ENCODE measurements around the gene FANCM.
"Not testable (repeated sequence)": the region's sequence is repeated elsewhere in the genome, so short reads cannot be mapped to it uniquely, and the experiment has no call there.

DNA sequence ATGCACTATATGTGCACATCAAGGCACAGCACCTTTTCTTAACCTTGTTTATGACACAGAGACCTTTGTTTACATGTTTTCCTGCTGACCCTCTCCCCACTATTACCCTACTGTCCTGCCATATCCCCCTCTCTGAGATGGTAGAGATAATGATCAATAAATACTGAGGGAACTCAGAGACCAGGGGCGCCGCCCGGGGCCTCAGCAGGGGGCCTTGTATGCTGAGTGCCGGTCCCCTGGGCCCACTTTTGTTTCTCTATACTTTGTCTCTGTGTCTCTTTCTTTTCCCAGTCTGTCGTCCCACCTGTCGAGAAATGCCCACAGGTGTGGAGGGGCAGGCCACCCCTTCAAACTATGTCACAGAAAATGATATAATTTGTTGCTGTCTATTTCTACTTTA lies 78.6 kb downstream of the FANCM start:
- TF ChIP-seq, protein P1, sequence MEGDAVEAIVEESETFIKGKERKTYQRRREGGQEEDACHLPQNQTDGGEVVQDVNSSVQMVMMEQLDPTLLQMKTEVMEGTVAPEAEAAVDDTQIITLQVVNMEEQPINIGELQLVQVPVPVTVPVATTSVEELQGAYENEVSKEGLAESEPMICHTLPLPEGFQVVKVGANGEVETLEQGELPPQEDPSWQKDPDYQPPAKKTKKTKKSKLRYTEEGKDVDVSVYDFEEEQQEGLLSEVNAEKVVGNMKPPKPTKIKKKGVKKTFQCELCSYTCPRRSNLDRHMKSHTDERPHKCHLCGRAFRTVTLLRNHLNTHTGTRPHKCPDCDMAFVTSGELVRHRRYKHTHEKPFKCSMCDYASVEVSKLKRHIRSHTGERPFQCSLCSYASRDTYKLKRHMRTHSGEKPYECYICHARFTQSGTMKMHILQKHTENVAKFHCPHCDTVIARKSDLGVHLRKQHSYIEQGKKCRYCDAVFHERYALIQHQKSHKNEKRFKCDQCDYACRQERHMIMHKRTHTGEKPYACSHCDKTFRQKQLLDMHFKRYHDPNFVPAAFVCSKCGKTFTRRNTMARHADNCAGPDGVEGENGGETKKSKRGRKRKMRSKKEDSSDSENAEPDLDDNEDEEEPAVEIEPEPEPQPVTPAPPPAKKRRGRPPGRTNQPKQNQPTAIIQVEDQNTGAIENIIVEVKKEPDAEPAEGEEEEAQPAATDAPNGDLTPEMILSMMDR (conservative IDR thresholded peaks at IDR 0.05; ENCODE audit: low read depth in 2 of 2) = not testable (repeated sequence)
- TF ChIP-seq, protein P2, sequence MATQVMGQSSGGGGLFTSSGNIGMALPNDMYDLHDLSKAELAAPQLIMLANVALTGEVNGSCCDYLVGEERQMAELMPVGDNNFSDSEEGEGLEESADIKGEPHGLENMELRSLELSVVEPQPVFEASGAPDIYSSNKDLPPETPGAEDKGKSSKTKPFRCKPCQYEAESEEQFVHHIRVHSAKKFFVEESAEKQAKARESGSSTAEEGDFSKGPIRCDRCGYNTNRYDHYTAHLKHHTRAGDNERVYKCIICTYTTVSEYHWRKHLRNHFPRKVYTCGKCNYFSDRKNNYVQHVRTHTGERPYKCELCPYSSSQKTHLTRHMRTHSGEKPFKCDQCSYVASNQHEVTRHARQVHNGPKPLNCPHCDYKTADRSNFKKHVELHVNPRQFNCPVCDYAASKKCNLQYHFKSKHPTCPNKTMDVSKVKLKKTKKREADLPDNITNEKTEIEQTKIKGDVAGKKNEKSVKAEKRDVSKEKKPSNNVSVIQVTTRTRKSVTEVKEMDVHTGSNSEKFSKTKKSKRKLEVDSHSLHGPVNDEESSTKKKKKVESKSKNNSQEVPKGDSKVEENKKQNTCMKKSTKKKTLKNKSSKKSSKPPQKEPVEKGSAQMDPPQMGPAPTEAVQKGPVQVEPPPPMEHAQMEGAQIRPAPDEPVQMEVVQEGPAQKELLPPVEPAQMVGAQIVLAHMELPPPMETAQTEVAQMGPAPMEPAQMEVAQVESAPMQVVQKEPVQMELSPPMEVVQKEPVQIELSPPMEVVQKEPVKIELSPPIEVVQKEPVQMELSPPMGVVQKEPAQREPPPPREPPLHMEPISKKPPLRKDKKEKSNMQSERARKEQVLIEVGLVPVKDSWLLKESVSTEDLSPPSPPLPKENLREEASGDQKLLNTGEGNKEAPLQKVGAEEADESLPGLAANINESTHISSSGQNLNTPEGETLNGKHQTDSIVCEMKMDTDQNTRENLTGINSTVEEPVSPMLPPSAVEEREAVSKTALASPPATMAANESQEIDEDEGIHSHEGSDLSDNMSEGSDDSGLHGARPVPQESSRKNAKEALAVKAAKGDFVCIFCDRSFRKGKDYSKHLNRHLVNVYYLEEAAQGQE (IDR thresholded peaks at IDR 0.05; ENCODE audit: unreplicated experiment) = not testable (repeated sequence)
- not testable (repeated sequence) for TF ChIP-seq EZH2phosphoT487 (IDR thresholded peaks at IDR 0.05; ENCODE audit: unreplicated experiment); POLR2AphosphoS5 (IDR thresholded peaks at IDR 0.05; ENCODE audit: low read depth); EZH2 (IDR thresholded peaks at IDR 0.05; ENCODE audit: low read depth, unreplicated experiment); ZNF114 (CRISPR knock-in tag; IDR thresholded peaks at IDR 0.05); STAT1 (IDR thresholded peaks at IDR 0.05; ENCODE audit: unreplicated experiment); JUNB (IDR thresholded peaks at IDR 0.05; ENCODE audit: unreplicated experiment); NANOG (IDR thresholded peaks at IDR 0.05; ENCODE audit: borderline replicate concordance); ZNF331 (CRISPR knock-in tag; IDR thresholded peaks at IDR 0.05; ENCODE audit: low read depth); CREB1 (CRISPR knock-in tag; IDR thresholded peaks at IDR 0.05; ENCODE audit: low read depth)
- TF ChIP-seq, protein P3, sequence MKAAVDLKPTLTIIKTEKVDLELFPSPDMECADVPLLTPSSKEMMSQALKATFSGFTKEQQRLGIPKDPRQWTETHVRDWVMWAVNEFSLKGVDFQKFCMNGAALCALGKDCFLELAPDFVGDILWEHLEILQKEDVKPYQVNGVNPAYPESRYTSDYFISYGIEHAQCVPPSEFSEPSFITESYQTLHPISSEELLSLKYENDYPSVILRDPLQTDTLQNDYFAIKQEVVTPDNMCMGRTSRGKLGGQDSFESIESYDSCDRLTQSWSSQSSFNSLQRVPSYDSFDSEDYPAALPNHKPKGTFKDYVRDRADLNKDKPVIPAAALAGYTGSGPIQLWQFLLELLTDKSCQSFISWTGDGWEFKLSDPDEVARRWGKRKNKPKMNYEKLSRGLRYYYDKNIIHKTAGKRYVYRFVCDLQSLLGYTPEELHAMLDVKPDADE (IDR thresholded peaks at IDR 0.05) = not testable (repeated sequence)

All from GM23338 (cell line).